ENCODE data around the gene ARNT2.

ARNT2 gene

DNA sequence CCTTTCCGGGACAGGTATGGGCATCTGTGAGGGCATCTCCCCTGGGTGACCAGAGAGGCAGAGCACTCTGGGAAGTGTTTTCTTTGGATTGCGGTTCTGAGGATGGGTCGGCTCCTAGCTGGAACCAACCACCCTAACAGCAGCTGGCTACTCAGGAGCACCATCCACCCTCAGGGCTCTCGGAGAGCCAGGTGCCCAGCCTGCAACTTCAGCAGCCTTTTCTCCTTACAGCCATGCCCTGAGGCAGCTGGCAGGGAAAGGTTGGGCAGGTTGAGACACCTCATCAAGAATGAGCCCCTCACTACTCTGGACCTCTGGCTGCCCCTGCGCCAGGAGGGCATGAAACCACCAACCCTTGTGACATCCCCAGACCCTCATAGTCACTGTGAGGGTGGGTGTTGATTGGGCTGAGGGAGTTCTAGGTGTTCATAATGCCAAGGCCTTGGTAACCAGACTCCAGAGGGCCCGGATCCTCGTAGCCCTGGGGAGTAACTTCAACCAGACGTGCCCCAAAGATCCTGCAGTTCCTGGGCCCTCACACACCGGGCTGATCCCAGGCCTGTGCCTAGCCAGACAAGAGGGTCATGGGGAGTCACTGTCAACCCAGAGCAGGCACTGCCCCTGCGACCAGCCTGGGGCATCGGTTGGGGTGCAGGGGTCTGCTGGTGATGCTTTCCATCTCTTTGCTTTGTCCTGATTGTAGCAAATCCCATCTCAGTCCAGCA, 176.5 kb downstream of the ARNT2 start:
- no peak for DNase-seq

DNA sequence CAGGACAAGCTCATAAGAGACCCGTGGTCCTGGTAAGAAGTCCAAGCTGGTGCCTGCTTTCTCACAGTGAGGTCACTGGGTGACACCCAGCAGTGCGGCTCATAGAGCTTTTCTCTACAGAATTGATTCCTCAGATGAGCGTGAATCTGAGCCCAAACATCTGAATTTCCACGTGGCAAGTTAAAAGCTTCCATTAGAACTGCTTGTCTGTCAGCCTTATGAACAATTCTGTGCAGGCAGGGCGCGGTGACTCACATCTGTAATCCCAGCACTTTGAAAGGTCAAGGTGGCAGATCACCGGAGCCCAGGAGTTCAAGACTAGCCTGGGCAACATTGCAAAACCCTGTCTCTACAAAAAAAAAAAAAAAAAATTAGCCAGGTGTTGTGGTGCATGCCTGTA, 177.8 kb downstream of the ARNT2 start:
- DNase-seq, result no peak

DNA sequence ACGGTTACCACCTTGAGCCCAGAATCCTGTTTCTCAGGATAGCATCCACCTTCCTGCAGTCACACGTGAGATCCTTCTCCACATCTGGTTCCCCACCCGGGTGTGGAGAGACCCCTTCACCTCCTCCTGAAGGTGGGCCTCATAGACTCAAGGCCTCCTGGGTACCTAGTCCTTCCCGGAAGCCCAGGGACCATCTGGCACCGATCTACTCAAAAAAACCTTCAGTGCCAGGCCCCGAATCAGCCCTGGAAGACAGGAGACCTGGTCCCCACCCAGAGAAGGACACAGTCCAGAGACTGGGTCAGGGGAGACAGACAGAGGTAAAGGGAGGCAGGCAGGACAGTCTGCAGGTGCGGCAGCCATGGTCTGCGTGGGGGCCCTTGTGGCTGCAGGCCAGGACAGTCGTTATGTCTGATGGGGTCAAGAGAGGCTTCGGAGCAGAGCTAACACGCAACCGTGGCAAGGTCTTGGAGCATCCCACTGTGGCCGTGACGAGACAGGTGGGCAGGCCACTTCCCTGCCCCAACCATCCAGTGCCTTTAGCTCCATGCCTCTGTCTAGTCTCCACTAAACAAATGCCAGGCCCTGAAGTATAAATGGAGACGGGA, 178.7 kb downstream of the ARNT2 start:
- DNase-seq, result no peak

GRCh38 chr15:80584561-80584964, 180.4 kb downstream of the ARNT2 start:
- DNase-seq, result no peak

- no peak for DNase-seq
Measured at GRCh38 chr15:80584973-80585525, 180.9 kb downstream of the ARNT2 start.

GRCh38 chr15:80585544-80586018, 181.4 kb downstream of the ARNT2 start:
- DNase-seq, result no peak

DNA sequence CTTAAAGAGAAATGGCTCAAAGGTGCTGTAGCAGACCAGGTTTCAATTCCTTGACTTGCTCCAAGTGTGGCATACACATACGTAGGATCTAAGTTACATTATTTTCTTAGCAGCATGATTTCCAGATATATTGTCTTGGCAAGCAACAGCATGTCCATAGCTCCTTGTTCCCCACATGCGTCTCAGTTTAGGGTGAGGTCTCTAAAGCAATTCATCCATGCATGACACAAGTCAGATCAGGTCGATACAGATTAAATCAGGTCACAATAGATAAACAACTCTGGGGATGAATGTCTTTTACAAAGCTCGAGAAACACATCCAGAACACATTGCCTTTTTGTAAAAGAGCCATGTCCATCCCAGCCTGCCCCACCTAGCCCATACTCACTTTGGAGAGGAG, 182.0 kb downstream of the ARNT2 start:
- DNase-seq, result no peak

- no peak for DNase-seq
Measured at GRCh38 chr15:80587007-80587406, 182.8 kb downstream of the ARNT2 start.

GRCh38 chr15:80587816-80588456, 183.8 kb downstream of the ARNT2 start:
- no peak for DNase-seq

DNA sequence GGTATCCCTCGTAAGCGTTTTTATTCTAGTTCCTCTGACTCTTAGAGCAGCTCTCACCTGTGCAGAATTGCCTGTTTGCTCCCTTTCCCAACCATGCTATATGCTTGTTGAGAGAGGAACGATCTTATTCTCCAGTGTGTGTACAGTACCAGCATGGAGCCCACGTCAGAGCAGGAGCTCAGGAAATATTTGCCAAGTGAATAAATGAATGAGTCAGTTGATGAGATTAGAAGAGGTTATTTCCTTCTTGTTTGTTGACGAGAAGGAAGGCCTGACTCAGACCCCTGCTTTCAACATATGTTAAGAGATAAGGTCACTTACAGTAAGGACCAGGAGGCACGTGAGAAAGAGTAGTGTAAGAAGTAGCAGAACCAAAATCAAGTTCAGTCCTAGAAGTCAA, 184.6 kb downstream of the ARNT2 start:
- no peak for DNase-seq

DNA sequence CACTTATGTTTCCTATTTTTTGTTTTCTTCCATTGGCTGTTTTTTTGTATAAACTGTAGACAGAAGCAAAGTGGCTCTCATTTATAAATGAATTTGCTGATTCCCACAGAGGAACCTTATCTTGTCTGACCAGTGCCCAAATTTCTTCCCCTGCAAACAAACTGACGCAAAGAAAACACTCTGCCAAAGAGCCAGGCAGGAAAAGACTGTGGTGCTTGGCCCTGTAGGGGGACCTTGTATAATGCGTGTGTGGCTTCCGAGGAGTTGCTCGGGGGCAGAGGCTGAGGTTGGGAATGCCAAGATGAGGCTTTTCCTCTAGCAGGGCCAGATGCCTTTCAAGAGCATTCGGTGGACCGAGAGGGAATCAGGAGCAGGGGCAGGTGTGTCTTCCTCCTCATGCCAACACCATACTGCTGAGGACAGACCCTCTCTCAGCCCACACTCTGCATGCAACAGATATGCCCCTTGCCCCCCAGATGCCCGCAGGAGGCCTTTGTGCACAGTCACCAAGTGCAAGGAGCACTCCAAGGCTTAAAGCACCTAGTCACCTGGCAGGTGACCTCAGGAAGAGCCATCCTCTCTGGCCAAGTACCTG, 186.7 kb downstream of the ARNT2 start:
- no peak for DNase-seq

GRCh38 chr15:80591471-80591870, 187.3 kb downstream of the ARNT2 start:
- no peak for DNase-seq

- no peak for DNase-seq
Measured at GRCh38 chr15:80591938-80592825, 188.0 kb downstream of the ARNT2 start.

DNA sequence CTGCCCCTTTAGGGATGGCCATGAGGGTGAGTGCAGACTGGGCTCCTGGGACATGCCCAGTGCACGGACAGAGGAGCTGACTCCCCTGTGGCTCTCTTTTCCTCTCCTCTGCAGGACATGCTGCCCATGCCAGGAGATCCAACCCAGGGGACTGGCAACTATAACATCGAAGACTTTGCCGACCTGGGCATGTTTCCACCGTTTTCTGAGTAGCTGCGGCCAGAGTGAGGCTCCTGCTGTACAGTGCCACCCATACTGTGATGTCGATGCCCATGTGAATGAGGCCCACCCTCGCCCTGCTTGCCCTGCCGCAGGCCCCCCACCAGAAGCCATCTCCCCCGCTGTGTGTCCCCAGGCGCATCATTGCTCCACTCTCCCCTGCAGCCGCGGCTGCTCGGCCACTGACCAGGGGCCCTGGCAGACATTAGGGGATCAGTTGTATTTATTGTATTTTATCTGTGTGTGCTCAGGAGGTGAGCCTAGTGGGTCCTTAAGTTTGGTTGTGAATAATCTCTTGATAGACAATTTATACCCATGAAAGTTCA, 189.4 kb downstream of the ARNT2 start:
- no peak for DNase-seq

DNA sequence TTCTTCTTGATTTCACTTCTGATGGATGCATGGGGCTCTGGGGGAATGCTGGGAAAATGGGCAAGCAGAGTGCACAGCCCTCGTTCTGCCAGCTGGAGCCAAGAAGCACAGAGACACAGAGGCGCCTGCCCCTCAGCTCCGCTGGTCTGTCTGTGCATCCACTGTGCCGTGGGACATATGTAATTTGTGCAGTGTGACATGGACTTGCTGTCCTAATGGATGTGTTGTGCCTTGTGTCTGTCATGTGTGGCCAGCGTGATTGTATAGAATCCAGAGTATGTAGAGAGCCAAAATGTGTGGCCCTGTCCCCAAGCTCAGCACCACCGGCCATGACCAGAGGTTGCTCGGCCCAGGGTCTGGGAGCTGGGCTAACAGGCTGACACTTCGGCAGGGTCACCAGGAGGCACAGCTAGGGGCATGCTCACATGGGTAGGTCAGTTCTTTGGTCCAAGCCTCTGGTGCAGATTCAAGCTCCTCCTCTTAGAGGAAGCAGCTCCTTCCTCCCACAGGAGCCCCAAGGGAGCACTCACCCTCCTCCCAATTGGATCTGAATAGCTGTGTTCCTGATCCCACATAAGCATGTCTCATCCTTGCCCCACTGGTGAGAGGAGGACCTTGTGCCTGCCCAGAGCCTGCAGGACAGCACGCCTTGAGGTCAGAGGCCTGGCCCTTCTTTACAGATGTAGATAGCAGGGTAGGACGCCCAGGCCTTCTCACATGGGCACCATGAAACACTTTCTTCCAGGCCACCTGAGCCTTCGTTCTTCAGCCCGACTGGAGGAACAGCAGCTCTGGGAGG, 190.1 kb downstream of the ARNT2 start:
- DNase-seq, result no peak

- no peak for DNase-seq
Measured at GRCh38 chr15:80595396-80595795, 191.2 kb downstream of the ARNT2 start.

GRCh38 chr15:80596521-80596976, 192.4 kb downstream of the ARNT2 start:
- no peak for DNase-seq

GRCh38 chr15:80597076-80597475, 192.9 kb downstream of the ARNT2 start:
- no peak for DNase-seq

- DNase-seq, result no peak
Measured at GRCh38 chr15:80599359-80599758, 195.2 kb downstream of the ARNT2 start.

DNA sequence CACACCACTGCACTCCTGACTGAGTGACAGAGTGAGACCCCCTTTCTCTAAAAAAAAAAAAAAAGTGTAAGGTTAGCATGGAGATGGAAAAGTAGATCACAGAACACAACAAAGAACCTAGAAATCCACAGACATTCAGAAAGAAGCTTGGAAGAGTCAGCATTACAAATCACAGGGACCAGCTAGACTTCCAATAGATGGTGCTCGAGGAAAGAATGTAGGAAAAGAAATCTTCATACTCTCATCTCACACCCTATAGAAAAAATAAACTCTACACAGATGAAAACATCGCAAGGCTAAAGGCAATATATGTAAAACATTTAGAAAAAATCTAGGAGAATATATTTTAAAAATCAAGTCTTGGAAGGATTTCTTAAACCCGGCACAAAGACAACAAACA, 196.4 kb downstream of the ARNT2 start:
- no peak for DNase-seq

DNA sequence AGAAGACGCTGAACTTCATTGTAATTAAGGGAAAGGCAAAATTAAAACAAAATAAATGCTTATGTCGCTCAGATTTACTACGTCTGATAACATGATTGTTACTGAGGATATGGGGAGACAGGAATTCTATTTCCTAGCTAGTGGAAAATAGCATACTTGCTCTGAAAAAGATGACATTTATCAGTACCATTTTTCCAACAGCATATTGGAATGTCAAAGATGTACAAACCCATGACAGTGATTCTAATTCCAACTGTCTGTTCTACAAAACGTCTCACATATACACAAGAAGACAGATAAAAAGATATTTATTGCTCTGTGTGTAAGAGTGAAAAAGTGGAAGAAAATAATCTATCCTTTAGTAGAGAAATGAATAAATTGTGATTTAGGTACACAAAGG, 197.1 kb downstream of the ARNT2 start:
- DNase-seq, result no peak

All from stimulated activated naive CD4-positive, alpha-beta T cell treated with Interleukin-2 at 50 U/mL for 16 hours (primary cell).